ENCODE results near the gene UBQLNL. TPM values are rescaled to one million over a fixed set of nuclear protein-coding genes. Genes with fewer than 3 reads are reported as not detected.

UBQLNL gene
- total RNA-seq, 3 donors from 2014 or later, result 0.32 to 0.49 (median 0.34) TPM

- H3K9me3 ChIP-seq, result no peaks in the 10 kb centered on the region
- no peak for TF ChIP-seq CTCF (IDR thresholded peaks at IDR 0.05)
- H3K36me3 ChIP-seq (ENCODE audit: low read depth), result no peaks in the 10 kb centered on the region
- no peak overlapping the region for H3K4me3 ChIP-seq
- H3K4me1 ChIP-seq (ENCODE audit: low read depth), result no peaks in the 10 kb centered on the region
- intact Hi-C loops (cut with DNase I, micrococcal nuclease), result no loop called here
- no peak for ATAC-seq
- DNase-seq, result no peak
Measured at GRCh38 chr11:5507177-5507932, 9.1 kb downstream of the UBQLNL start.

GRCh38 chr11:5505363-5506048, 11.0 kb downstream of the UBQLNL start:
- ATAC-seq (no peak), DNase-seq (no peak)
- TF ChIP-seq CTCF (IDR thresholded peaks at IDR 0.05), result no peak
- H3K36me3 ChIP-seq (ENCODE audit: low read depth), result no peaks in the 10 kb centered on the region
- no peak overlapping the region for H3K4me3 ChIP-seq
- intact Hi-C loops (cut with DNase I, micrococcal nuclease), result no loop called here
- H3K4me1 ChIP-seq (ENCODE audit: low read depth), result no peaks in the 10 kb centered on the region
- no peaks in the 10 kb centered on the region for H3K9me3 ChIP-seq

GRCh38 chr11:5504403-5504921, 12.0 kb downstream of the UBQLNL start:
- no peak for DNase-seq
- intact Hi-C loops (cut with DNase I, micrococcal nuclease), result no loop called here
- no peaks in the 10 kb centered on the region for H3K4me1 ChIP-seq (ENCODE audit: low read depth)
- no peaks in the 10 kb centered on the region for H3K36me3 ChIP-seq (ENCODE audit: low read depth)
- no peaks in the 10 kb centered on the region for H3K9me3 ChIP-seq
- ATAC-seq, result no peak
- no peak overlapping the region for H3K4me3 ChIP-seq
- no peak for TF ChIP-seq CTCF (IDR thresholded peaks at IDR 0.05)

GRCh38 chr11:5500393-5500801, 16.1 kb downstream of the UBQLNL start:
- ATAC-seq, result no peak
- intact Hi-C loops (cut with DNase I, micrococcal nuclease), result no loop called here
- no peak for DNase-seq
- Histone ChIP-seq H3K36me3 (ENCODE audit: low read depth) (no peaks in the 10 kb centered on the region), H3K4me1 (ENCODE audit: low read depth) (no peaks in the 10 kb centered on the region), H3K4me3 (no peak overlapping the region), H3K9me3 (no peaks in the 10 kb centered on the region)
- TF ChIP-seq CTCF (IDR thresholded peaks at IDR 0.05), result no peak

GRCh38 chr11:5499671-5500070, 16.8 kb downstream of the UBQLNL start:
- no peaks in the 10 kb centered on the region for H3K9me3 ChIP-seq
- DNase-seq (no peak), ATAC-seq (no peak)
- no peak overlapping the region for H3K4me3 ChIP-seq
- H3K4me1 ChIP-seq (ENCODE audit: low read depth), result no peaks in the 10 kb centered on the region
- intact Hi-C loops (cut with DNase I, micrococcal nuclease), result no loop called here
- TF ChIP-seq CTCF (IDR thresholded peaks at IDR 0.05), result no peak
- H3K36me3 ChIP-seq (ENCODE audit: low read depth), result no peaks in the 10 kb centered on the region

Data from mucosa of descending colon (tissue), 3 donors.